ENCODE measurements around the gene RCE1.

- TF ChIP-seq EZH2 (IDR thresholded peaks at IDR 0.05; ENCODE audit: borderline replicate concordance) (no peak), CTCF (IDR thresholded peaks at IDR 0.05; ENCODE audit: poor library complexity) (no peak)
Observed at GRCh38 chr11:66879999-66880398, 36.8 kb downstream of the RCE1 start.
